ENCODE measurements around the gene MAPK8IP3.

MAPK8IP3 gene, protein sequence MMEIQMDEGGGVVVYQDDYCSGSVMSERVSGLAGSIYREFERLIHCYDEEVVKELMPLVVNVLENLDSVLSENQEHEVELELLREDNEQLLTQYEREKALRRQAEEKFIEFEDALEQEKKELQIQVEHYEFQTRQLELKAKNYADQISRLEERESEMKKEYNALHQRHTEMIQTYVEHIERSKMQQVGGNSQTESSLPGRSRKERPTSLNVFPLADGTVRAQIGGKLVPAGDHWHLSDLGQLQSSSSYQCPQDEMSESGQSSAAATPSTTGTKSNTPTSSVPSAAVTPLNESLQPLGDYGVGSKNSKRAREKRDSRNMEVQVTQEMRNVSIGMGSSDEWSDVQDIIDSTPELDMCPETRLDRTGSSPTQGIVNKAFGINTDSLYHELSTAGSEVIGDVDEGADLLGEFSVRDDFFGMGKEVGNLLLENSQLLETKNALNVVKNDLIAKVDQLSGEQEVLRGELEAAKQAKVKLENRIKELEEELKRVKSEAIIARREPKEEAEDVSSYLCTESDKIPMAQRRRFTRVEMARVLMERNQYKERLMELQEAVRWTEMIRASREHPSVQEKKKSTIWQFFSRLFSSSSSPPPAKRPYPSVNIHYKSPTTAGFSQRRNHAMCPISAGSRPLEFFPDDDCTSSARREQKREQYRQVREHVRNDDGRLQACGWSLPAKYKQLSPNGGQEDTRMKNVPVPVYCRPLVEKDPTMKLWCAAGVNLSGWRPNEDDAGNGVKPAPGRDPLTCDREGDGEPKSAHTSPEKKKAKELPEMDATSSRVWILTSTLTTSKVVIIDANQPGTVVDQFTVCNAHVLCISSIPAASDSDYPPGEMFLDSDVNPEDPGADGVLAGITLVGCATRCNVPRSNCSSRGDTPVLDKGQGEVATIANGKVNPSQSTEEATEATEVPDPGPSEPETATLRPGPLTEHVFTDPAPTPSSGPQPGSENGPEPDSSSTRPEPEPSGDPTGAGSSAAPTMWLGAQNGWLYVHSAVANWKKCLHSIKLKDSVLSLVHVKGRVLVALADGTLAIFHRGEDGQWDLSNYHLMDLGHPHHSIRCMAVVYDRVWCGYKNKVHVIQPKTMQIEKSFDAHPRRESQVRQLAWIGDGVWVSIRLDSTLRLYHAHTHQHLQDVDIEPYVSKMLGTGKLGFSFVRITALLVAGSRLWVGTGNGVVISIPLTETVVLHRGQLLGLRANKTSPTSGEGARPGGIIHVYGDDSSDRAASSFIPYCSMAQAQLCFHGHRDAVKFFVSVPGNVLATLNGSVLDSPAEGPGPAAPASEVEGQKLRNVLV (N-terminal part only)

DNA sequence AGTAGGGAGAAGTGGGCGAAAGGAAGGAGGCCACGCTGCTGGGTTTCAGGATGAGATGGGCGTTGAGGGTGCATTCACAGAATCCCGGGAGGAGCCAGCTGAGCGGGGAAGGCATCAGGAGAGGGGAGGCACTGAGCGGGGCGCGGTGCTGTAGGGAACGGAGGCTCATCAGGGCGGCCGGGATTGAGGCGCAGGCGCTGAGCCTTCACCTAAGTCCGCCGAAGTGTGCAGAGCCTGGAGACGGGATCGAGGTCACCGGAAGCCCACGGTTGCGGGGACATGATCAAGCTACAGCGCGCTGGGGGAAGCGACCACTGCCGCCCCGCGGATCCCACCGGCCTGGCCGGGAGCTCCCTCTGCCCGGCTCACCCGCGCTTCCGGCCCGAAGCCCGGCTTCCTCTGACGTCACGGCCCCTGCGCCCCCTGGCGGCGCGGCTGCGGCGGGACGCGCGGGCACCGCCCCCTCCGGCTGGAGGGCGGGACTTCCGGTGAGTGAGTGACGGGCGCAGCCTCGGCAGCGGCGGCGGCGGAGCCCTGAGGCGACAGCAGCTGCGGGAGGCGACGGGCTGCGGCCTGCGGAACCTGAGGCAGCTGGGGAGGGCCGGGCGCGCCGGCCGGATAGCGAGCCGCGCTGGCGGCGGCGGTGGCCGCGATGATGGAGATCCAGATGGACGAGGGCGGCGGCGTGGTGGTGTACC is at the start of gene MAPK8IP3:
TSS of gene MAPK8IP3 (plus strand) at position 508 of the 698 bp plus-strand sequence. CDS start at position 653, 145 bp downstream.
- peak; percentile 85 to 88 for DNase-seq

DNA sequence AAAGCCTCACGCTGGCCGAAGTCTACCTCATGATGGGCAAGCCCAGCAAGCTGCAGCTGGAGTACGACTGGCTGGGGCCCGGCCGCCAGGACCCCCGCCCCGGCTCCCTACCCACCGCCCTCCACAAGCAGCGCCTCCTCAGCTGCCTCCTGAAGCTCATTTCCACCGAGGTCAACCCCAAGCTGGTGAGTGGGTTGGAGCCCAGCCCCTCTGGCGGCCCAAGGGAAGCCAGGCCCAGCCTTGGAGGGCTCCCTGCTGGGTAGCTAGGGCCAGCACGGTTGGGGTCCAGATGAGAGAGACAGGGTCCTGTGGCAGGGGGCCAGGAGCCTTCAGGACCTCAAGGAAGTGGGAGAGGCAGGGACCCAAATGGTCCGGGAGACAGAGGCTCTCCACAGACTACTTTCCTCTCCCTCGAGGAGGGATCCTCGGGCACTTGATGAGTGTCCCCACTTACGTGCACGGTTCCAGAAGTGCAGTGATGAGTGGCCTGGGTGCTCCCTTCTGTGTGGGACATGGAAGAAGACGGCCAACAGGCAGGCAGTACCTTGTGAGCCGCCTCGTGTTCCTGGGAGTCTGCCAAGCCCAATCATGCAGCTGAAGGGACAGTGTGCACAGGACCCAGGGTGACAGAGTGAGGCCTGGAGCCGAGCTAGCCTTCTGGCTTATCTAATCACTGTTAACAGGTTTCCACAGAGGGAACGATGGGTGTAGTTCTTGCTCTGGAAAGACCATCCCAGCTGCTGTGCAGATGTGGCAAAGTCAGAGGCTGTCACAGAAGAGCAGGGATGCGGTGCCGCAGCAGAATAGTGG is 49.0 kb upstream of the MAPK8IP3 start:
- no peak for DNase-seq

DNA sequence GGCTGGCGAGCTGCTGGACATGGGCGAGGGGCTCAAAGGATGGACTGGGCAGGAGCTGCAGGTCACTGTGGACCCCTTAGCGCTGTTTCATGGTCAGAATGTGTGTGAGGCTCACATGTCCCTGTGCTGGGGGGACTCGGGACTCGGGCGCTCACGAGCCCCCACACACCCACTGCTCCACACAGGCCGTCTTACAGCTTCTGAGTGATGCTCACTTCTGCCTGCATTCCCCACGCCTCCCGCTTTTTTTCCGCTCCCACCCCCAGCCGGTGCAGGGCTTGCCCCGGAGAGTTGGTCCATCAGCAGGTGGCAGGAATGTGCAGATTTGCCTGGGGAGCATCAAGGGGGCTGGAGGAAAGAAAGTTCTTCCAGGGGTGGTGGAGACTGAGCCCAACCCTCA is 48.2 kb upstream of the MAPK8IP3 start:
- DNase-seq, result no peak

DNA sequence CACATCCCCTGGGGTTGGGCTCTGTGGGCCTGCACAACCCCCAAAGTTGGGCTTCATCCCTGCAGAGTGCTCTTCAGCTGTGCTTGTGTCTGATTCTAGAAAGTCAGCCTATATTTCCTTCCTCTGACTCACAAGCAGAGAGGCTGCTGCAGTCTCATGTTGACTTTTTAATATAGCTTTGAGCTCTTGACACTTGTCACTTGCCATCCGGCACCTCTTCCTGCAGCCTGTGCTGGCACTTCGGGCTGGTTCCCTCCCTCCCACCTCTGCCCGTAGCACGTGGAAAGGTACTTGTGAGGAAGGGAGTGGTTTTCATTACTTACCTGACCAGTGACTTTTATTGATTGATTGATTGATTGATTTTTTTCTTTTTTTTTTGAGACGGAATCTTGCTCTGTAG is 47.0 kb upstream of the MAPK8IP3 start:
- DNase-seq, result no peak

DNA sequence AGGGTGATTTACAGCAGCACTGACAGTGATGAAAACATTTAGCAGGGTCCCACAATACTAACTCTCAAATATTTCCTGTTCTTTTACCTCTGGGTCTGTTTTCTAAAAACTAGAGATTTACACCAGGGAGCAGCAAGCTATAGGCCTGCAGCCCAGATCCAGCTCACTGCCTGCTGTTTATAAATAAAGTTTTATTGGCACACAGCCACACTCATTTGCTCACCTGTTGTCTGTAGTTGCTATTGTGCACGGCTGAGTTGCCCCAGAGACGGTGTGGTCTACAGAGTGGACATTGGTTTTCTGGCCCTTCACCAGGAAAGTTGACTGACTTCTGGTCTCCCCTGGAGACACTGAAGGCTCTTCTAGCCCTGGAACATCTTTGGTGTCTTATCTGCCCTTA is 44.2 kb upstream of the MAPK8IP3 start:
- DNase-seq, result no peak

DNA sequence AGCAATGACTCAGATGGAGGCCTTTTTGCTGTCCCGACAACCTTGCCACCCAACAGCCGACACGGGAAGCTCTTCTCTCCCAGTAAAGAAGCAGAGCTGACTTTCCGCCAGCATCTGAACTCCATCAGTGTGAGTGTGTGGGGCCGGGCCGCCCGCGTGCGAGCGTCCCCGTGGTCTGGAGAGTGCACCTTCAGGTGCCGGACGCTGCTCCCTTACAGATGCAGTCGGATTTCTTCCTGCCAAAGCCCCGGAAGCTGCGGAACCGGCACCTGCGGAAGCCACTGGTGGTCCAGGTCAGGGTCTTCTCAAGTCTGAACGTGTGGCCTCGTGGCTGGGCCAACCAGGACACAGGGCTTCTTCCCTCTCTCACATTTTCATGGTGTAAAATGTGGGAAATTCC is 43.5 kb upstream of the MAPK8IP3 start:
- no peak for DNase-seq

DNA sequence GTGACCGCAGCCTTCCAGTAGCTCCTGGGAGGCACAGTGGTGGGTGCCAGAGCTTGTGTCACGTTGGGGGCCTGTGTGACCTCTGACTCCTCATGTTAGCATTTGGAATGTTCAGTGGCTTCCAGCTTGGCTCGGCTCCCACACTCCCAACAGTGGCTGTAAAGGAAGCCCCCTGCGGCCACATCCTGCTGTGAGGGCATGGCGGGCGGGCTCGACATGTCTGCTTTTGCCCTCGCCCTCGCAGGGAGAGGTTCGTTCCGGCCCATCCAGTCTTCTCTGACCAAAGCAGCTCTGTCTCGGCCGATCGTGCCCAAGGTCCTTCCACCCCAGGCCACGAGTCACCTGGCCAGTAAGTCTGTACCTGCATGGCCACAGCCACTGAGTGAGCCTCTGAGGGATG is 40.2 kb upstream of the MAPK8IP3 start:
- DNase-seq, result no peak

DNA sequence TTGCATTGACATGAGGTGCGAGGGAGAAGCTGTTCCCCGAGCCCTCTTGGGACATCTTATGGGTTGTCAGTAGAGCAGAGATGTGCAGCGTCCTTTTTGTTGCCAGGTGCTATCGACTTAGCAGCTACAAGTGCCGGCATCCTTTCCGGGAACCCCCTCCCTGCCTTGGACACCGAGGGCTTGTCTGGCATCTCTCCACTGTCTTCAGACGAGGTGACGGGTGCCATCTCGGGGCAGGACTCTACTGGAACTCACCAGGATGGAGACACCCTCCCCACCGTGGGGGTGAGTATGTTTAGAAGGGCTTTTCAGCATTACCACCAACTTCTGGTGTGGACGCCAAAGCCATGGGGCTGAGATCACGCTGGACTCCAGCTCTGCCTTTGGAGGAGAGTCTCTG is 39.7 kb upstream of the MAPK8IP3 start:
- DNase-seq, result no peak

DNA sequence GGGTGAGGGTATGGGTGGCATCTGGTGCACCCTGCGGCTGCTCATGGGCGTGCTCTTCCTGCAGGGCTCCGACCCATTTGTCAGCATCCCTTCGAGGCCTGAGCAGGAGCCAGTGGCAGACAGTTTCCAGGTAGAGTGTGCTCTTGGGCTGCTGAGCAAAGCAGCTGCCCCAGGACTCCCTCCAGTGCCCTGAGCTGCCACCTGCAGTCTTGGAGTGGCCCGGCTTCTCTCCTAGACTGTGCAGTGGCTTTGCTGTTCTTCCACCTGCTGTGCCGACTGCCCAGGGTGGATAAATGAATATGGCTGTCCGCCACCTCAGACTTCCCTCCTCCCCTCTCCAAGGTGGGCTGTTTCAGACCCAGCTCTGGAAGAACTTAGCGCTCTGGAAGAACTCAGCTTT is 38.7 kb upstream of the MAPK8IP3 start:
- no peak for DNase-seq

DNA sequence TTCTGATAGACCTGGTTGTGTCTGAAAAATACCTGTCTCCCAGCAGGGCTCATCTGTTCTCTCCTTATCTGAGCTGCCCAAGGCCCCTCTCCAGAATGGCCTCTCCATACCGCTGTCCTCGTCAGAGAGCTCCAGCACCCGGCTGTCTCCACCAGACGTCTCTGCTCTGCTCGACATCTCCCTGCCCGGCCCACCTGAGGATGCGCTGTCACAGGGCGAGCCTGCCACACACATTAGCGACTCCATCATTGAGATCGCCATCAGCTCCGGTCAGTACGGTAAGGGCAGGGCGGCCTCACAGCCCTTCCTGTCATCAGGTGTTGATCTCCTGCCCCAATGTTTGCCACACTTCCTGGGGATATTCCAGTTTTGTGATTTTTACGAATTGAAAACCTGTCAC is 38.1 kb upstream of the MAPK8IP3 start:
- no peak for DNase-seq

DNA sequence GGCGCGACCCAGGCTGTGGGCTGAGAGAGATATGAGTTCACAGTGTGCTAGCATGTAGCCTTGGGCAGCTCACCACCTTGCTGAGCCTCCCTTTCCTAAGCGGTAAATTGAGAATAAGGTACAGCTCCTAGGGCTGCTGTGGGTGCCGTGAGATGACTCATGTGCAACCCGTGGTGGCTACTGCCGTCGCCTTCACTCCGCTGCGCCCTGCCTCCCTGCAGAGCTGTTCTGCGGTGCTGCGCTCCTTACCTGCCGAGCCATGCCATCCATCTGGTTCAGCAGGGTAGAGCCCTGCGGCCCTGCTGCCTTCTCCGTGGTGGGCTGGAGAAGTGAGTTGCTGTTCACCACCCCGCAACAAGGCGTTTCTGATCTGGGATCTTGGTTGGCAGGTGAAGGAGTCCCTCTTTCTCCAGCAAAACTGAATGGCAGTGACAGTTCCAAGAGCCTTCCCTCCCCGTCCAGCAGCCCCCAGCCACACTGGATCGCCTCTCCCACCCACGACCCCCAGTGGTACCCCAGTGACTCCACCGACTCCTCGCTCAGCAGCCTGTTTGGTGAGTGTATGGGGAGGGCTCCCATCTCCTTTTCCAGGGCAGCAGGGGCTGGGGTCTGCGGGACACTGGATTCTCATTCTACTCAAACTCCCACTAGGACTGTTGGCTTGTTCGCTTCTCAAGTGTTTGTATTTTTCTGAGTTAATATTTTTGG is 37.2 kb upstream of the MAPK8IP3 start:
- no peak for DNase-seq

DNA sequence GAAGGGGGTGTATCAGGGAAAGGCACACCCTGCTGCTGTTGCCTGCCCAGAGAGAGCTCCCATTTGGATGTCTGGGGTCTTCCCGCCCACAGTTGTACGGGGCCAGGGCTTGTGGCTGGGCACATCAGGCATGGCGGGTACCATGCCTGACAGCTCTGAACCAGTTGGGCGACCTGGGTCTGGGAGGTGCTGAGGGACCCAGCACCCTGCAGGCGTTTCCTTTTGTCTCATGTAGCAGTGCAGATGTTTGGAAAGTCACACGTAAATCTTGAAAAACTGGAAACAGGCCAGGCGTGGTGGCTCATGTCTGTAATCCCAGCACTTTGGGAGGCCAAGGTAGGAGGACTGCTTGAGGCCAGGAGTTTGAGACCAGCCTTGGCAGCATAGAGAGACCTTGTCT is 36.3 kb upstream of the MAPK8IP3 start:
- DNase-seq, result no peak

DNA sequence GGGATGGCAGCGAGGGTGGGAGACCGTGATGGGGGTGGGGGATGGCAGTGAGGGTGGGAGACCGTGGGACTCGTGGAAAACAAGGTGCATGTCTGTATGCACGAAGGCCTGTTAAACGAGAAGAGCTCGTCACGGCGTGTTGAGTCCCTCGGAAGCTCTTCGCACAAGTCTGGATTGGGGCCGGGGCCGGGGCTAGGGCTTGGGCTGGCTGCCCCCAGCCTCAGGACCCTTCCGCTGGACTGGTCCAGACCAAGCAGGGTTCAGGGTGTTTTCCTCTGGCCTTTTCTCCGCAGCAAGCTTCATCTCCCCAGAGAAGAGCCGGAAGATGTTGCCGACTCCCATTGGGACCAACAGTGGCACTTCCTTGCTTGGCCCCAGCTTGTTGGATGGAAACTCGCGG is 35.6 kb upstream of the MAPK8IP3 start:
- no peak for DNase-seq

DNA sequence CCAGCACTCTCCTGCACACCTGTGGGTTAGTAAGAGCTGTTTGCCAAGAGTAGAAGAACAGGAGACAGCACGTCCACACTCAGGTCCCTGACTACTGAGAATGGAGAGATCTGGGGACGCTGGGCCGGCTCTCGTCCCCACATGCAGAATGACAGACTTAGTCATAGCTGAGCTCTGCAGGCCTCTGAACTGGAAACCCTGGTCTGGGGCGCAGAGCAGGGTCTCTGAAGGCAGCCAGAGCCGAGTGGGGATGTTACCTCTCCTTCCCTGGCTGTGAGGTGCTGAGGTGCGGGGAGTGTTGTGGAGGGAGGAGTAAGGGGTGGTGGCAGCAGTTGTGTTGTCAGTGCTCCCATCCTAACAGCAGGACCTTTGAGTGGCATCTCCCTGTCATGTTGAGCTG is 35.1 kb upstream of the MAPK8IP3 start:
- DNase-seq, result no peak

DNA sequence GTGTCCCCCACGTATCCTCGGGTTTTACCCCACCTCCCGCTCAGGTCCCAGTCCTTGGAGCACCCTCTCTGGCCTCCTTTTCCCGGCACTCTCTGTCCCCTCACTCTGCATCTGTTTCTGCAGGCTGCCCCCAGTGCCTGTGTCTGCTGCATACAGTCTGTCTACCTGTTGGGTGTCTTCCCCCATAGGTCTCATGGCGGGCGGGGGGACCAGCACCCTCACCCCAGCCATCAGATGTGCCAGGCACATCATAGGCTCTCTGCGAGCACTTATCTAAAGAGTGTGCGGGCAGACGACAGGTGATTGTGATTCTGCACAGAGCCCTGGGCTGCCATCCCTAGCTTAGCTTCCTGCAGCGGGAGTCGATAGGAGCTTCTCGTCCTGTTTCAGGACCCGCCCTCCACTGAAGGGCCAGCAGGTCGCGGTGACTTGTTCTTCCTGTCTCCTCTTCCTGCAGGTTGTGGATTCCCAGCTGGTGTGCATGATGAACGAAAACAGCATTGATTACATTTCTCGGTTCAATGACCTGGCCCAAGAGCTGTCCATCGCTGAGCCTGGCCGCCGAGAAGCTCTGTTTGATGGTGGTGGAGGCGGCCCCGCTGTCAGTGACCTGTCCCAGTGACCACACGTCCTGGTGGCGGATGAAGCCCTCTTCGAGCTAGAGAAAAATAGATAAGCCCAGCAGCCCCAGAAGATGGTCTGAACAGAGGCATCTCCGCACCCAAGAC is 32.4 kb upstream of the MAPK8IP3 start:
- no peak for DNase-seq

DNA sequence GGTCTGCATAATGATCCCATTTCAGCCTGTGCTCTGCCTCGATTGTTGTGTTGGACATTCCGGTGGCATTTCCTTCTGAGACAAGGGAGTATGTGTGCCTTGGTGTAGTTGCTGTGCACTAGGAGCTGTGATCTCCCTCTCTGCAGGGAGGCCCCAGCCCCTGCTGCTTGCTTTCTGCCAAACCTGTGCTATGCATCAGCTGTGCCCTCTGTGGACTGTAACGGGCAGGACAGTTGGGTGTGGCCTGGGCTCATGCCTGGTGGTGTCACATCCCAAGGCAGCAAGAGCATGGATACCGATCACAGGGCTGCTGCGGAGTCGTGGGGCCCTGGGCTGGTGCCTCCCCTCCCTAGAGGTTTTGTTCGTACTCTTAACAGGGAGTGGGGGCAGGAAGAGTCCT is 31.7 kb upstream of the MAPK8IP3 start:
- DNase-seq, result no peak

DNA sequence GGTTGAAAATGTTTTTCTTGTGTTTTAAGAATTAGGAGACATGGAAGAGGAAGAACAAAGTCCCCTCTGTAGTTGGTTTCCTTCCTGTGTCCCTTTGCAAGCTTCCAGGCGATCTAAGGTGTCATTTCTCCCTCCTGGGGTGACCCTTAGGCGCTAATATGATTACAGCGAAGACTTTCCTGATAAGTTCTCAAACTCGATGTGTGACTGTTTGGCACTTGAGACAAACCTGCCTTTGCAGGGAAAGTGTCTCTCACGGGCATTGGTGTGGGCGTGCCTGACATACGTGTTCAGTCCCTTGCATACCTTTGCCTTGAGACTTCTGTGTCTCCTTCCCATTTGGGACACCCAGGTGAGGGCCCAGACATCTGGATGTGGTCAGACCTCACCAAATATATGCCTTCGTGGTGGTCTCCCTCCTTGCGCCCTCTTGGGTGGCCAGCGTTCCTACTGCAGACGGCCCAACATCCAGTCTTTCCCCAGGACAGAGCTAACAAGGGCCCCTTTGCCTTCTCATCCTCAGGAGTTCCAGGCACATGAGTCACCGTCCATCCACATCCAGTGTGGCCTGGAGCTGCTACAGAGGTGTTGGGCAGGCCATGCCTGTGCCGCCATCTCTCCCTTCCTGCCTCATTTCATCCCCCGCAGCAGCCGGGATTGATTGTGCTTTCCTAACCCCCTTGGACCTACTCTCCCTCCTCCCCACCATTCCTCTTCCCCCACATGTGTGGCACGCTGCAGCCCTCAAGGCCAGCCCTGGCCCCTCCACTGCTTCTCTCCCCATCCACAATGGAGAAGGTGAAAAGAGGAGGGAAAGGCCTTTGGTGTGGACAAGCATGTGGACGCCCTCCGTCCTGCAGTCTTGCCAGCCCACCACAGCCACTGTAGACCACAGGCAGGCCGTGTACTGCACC is 31.0 kb upstream of the MAPK8IP3 start:
- DNase-seq, result no peak

DNA sequence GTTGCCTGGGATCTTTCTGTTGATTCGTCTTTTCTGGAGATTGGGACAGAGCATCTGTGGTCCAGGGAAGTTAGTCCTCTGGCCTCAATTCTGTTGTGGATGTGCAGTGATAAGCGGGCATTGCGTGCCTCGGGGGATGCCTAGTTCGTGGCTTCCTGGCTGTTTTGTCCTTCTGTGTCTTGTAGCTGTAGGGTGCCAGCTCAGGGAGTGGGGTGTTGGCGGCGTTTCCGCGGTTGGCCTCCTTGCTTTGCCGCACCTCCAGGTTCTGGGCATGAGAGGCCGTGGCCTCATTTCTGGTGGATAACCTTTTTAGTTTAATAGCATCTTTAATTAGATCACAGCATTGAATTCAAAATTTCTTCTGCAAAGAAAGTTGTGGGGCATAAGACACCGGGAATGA is 29.3 kb upstream of the MAPK8IP3 start:
- DNase-seq, result no peak

DNA sequence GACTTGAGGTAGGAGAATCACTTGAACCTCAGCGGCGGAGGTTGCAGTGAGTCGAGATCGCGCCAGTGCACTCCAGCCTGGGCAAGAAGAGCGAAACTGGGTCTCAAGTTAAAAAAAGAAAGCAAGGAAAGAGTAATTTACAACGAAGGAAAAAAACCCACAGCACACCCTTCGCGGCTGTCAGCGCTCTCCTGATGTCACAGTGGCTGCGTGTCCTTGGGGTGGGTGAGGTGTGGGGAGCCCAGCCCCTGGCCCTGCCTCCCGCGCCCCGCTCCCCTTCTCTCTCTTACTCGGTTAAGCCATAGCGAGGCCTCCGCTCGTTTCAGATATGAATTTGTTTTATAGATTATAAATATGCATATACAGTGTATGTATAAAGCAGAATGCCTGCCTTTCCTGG is 28.7 kb upstream of the MAPK8IP3 start:
- DNase-seq, result no peak

All from NCI-H2081 (cell line).